ENCODE measurements around the gene KLHL3.
A peak's percentile ranks its signal among the peaks of the same experiment; 100 is the strongest.
"Not testable (repeated sequence)": the region's sequence is repeated elsewhere in the genome, so short reads cannot be mapped to it uniquely, and the experiment has no call there.

Gene KLHL3

GRCh38 chr5:137666901-137667300, 69.0 kb downstream of the KLHL3 start:
- no peak for DNase-seq (ENCODE audit: low read depth)

GRCh38 chr5:137666461-137666850, 69.4 kb downstream of the KLHL3 start:
- no peak for DNase-seq (ENCODE audit: low read depth)

DNA sequence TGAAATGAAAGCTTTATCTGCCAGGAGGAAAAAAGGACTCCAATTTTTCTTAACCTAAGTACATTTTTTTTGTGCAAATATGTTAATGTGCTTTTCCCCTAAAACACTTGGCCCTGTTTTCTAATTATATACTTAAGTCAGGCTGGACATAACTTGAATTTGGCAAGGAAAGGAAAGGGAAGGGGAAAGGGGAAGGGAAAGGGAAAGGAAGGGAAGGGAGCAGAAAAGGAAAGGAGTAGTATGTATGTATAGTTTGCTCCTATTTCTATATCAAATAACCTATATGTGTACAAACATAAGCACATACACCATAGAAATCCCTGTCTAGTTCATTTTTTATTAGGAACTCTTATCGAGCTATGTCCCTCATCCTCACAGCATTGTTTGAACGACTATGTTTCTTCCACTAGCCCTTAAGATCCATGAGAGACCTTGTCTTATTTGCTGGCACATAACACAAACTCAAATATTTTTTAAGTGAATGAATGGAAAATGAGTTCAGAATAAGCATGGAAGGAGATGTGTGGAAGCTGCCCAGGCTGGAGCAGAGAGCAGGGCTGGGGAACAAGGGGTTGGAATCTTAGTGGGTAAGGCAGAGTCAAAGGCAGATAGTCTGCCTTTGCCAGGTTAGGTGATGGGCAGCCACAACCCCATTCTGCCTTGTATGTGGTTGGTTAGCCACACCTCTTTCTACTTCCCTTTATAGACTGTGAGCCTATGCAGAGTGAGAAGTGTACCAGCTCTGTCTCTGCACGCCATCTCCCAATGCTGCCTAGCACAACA, 70.0 kb downstream of the KLHL3 start:
- peak; percentile 18 for DNase-seq (ENCODE audit: low read depth)

DNA sequence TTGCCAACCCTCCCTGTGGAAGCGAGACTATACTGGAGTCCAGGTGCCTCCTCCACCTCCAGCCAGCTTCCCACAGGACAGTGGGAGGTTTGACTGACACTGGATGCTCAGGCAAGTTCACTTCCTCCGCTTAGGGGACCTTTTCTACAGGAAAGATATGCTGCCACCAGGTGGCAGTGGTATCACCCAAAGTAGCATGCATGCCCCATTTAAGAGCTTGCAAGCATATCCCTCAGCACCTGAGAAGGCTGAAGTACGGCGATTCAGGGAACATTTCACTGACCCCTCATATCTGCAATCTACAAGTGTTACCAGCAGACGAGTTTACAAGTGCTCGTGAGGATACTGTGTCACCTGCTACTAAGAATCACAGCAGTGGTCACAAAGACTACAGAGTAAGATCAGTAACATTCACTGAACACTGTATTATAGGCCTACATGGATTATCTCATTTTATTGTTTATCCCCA, 75.5 kb downstream of the KLHL3 start:
- DNase-seq (ENCODE audit: low read depth) = peak; percentile 68

DNA sequence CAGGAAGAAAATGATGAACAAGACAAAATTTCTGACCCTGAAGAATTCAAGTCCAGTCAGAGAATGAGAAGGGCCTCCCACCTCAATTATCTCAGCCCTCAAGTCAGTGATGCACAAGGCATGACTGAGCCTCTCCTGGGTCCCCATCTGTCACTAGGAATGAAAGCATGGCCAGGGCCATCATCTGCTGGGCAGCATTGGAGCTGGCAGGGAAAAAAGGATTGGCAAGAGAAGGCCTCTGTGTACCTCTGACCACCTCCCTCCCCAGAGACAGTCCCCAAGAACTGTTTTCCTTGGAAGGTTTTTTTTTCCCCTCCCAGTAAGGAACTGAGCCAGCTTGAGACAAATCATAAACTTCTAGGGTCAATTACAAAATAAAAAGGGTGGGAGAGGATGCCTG, 76.7 kb downstream of the KLHL3 start:
- DNase-seq (ENCODE audit: low read depth) = no peak

- DNase-seq (ENCODE audit: low read depth) = no peak
Measured at GRCh38 chr5:137658324-137658723, 77.6 kb downstream of the KLHL3 start.

GRCh38 chr5:137657073-137657472, 78.8 kb downstream of the KLHL3 start:
- no peak for DNase-seq (ENCODE audit: low read depth)

GRCh38 chr5:137656558-137656957, 79.3 kb downstream of the KLHL3 start:
- no peak for DNase-seq (ENCODE audit: low read depth)

DNA sequence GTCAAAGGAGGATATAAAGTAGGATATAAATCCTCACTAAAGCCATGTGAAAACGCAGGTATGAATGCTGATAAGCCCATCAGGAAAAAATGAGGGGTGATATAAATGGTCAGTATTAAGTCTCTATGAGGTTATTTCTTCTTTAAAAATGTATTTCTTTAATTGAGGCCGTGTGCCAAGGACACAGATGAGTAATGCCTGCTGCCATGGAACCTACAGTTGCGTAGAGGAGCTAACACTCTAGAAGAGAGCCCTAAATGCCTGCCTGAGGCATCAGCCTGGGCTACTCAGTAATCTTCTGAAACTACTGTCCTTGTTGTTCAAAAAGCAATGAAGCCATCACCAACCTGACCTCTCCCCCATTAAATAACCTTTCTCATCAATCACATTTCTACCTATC, 84.9 kb downstream of the KLHL3 start:
- DNase-seq (ENCODE audit: low read depth) = no peak

DNA sequence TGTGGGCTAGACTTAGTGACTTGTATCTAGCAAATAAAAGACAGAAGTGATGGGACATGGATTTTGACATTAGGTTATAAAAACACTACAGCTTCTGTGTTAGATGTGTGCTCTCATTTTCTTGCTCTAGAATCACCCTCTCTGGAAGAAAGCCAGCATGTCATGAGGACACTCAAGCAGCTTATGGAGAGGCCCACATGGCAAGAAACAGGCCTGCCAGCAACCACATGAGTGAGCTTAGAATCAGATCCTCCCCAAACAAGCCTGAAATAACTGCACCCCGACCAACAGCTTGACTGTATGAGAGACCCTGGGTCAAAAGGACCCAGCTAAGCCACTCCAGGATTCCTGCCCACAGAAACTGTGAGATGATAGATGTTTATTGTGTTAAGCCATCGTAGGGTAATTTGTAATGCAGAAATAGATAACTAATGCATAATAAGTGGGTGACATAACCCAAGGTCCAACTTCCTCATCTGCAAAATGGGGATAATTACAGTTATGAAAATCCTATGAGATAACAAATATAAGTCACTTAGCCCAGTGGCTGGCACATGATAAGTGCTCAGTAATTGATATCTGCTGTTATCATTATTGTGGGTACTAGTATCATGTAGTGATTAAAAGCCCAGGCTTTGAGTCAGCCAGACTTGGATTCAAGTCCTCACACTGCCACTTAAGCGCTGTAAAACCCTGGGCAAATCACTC, 86.5 kb downstream of the KLHL3 start:
- no peak for DNase-seq (ENCODE audit: low read depth)

GRCh38 chr5:137648361-137648760, 87.5 kb downstream of the KLHL3 start:
- no peak for DNase-seq (ENCODE audit: low read depth)

- DNase-seq (ENCODE audit: low read depth) = no peak
Measured at GRCh38 chr5:137647401-137647800, 88.5 kb downstream of the KLHL3 start.

- no peak for DNase-seq (ENCODE audit: low read depth)
Measured at GRCh38 chr5:137646761-137647160, 89.1 kb downstream of the KLHL3 start.

DNA sequence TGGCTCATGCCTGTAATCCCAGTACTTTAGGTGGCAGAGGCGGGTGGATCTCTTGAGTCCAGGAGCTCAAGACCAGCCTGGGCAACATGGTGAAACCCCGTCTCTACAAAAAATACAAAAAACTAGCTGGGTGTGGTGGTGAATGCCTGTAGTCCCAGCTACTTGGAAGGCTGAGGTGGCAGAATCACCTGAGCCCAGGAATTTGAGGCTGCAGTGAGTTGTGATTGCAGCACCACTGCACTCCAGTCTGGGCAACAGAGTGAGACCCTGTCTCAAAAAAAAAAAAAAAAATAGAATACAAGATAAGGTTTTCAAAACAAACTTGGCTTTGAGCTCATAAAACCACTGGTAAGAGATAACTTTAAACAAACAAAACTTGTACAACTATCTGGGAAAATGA, 92.8 kb downstream of the KLHL3 start:
- DNase-seq (ENCODE audit: low read depth) = not testable (repeated sequence)

- DNase-seq (ENCODE audit: low read depth) = no peak
Measured at GRCh38 chr5:137642091-137642490, 93.8 kb downstream of the KLHL3 start.

DNA sequence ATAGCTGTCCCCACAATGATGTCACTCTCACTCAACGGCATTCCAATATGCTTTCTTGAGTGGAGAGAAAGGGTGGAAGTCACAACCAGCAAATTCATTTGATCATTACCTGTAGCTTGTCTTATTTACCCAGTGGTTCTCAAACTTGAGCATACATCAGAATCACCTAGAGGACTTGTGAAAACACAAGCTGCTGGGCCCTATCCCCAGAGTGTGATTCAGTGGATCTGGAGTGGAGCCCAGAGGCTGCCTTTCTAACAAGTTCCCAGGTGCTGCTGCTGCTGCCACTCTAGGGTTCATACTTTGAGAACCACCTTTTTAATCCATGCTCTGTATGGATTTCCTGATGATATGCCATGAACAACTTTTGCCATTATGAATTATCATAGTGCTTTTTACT, 94.7 kb downstream of the KLHL3 start:
- no peak for DNase-seq (ENCODE audit: low read depth)

- no peak for DNase-seq (ENCODE audit: low read depth)
Measured at GRCh38 chr5:137639645-137640044, 96.2 kb downstream of the KLHL3 start.

DNA sequence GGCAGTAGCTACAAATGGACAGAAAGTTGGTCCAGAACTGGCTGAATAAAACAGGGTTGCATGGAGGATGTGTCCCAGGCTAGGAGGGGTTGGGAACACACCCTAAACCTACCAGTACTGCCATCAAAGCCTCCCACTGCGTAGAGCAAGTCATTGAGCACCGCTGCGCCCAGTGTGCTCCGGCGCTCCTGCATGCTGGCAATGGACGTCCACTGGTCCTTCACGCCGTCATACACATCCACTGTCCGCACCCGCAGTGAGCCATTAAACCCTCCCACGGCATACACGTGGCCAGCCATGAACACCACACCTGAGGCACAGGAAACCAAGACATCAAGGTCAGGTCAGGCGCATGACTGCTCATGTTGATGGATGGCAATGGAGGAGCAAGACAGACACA, 97.0 kb downstream of the KLHL3 start:
- DNase-seq (ENCODE audit: low read depth) = no peak

GRCh38 chr5:137636830-137637714, 98.8 kb downstream of the KLHL3 start:
- no peak for DNase-seq (ENCODE audit: low read depth)

GRCh38 chr5:137636099-137636498, 99.8 kb downstream of the KLHL3 start:
- DNase-seq (ENCODE audit: low read depth) = no peak

DNA sequence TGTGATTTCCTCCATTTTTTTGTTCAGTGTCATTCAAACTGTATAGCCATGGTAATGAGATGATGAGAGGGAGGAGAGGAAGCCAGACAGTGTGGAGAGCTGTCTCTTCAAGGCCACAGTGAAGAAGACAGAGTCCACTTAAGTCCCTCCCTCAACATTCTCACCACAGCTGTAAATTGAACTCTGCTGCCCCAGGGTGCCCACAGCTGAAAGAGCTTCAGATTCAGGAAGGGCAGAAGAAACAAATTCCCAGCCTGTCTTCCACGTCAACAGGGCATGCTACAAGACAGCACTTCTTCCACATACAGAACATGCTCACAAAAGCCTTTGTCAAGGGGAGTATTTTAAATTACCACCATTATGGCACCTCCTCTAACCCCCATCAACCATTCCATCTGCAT, 100.4 kb downstream of the KLHL3 start:
- no peak for DNase-seq (ENCODE audit: low read depth)

GRCh38 chr5:137633896-137634295, 102.0 kb downstream of the KLHL3 start:
- no peak for DNase-seq (ENCODE audit: low read depth)

DNA sequence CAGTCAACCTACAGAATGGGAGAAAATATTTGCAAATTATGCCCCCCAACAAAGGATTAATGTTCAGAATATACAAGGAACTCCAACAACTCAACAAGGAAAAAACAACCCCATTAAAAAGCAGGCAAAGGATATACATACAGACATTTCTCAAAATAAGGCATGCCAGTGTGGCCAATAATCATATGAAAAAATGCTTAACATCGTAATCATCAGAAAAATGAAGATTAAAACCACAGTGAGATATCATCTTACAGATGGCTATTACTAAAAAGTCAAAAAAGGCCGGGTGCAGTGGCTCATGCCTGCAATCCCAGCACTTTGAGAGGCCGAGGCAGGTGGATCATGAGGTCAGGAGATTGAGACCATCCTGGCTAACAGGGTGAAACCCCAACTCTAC, 103.2 kb downstream of the KLHL3 start:
- DNase-seq (ENCODE audit: low read depth) = no peak
